Measurements from ENCODE around the gene ADGRV1. TPM values are rescaled to one million over a fixed set of nuclear protein-coding genes. Genes with fewer than 3 reads are reported as not detected.

Gene ADGRV1
- total RNA-seq, 1 donor from 2014 or later, result 10.0 TPM

DNA sequence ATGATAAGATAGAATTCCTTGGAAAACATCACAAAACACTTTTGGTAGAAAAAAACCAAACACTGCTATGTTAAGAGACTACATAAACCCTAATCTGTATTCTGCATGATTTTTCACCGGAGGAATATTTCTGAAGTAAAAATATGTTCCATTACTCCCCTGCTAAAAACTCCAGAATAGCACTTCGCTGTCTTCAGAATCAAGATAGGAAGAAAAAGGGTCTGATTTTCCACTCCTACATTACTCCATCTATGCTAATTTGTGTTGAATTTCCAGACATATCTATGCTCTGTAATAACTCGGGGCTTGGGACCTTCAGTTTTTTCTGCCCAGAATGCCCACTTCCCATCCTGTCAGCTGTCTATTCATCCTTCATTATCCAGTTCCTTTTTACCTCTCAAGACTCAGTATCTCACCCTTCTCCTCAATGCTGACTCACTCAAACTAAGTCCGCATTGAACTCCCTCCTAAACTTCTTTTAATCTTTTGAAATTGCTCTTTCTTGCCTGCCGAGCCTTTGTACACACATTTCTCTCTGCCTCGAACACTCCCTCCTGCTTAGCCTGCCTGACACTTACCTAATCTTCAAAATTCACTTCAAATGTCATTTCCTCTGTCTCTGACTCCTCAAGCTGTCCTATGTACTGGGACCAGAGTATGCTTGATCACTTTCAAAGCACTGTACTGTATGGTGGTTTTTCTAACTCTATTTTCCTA is 653.6 kb downstream of the ADGRV1 start:
- Histone ChIP-seq H2AFZ (ENCODE audit: low read depth, low read length) (peak overlapping the region; percentile 49), H3K9ac (ENCODE audit: low read length) (peak overlapping the region; percentile 56), H3K4me2 (ENCODE audit: low read length) (peak overlapping the region; percentile 78), H3K4me3 (ENCODE audit: insufficient read depth, low read depth, low read length) (peak overlapping the region; percentile 15), H4K20me1 (ENCODE audit: insufficient read depth, low read length) (no peaks in the 10 kb centered on the region), H3K27ac (ENCODE audit: low read depth, low read length) (peak overlapping the region; percentile 79), H3K9me3 (ENCODE audit: insufficient read depth, low read depth, low read length) (no peaks in the 10 kb centered on the region), H3K4me1 (ENCODE audit: insufficient read depth, low read length) (peaks cover 13% of the 10 kb centered on the region), H3K36me3 (ENCODE audit: insufficient read depth, low read length) (no peaks in the 10 kb centered on the region), H3K79me2 (ENCODE audit: insufficient read depth, low read length) (no peaks in the 10 kb centered on the region), H3K27me3 (ENCODE audit: insufficient read depth, low read length) (no peaks in the 10 kb centered on the region)
- no peak overlapping the region for H3K27ac Mint-ChIP-seq (ENCODE audit: unreplicated experiment)
- no peak overlapping the region for H3K4me3 Mint-ChIP-seq (ENCODE audit: unreplicated experiment)
- TF ChIP-seq EZH2 (IDR thresholded peaks at IDR 0.05; ENCODE audit: insufficient read depth, low read length), result no peak
- no peak for TF ChIP-seq CTCF (IDR thresholded peaks at IDR 0.05; ENCODE audit: insufficient read depth, low read depth, low read length)
- H3K27me3 Mint-ChIP-seq (ENCODE audit: low read depth, unreplicated experiment), result no peaks in the 10 kb centered on the region
- FAIRE-seq (no peak), DNase-seq (ENCODE audit: low read depth) (peak; percentile 25)
- no peaks in the 10 kb centered on the region for H3K36me3 Mint-ChIP-seq (ENCODE audit: low read depth, unreplicated experiment)
- H3K4me1 Mint-ChIP-seq (ENCODE audit: low read depth, unreplicated experiment), result peaks cover 2% of the 10 kb centered on the region
- H3K9me3 Mint-ChIP-seq (ENCODE audit: unreplicated experiment), result no peaks in the 10 kb centered on the region

DNA sequence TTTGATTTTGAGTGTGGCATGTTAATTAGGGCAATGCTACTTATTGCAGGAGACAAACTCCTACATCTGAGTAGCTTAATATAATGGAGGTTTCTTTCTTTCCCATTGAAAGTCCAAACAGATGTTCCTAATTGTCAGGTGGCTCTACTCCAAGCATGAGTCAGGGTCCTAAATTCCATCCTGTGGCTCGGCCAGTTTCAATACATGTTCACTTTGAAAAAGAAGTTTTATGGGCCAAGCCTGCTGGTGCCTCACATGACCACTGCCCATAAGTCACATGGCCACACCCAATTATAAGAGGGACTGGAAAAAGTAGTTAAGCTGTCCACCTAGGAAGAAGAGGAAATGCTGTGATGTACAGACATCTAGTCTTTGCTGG is 654.1 kb downstream of the ADGRV1 start:
- no peaks in the 10 kb centered on the region for H3K27me3 ChIP-seq (ENCODE audit: insufficient read depth, low read length)
- no peaks in the 10 kb centered on the region for H4K20me1 ChIP-seq (ENCODE audit: insufficient read depth, low read length)
- no peaks in the 10 kb centered on the region for H3K9me3 ChIP-seq (ENCODE audit: insufficient read depth, low read depth, low read length)
- Mint-ChIP-seq H3K36me3 (ENCODE audit: low read depth, unreplicated experiment) (no peaks in the 10 kb centered on the region), H3K27ac (ENCODE audit: unreplicated experiment) (no peak overlapping the region), H3K9me3 (ENCODE audit: unreplicated experiment) (no peaks in the 10 kb centered on the region), H3K27me3 (ENCODE audit: low read depth, unreplicated experiment) (no peaks in the 10 kb centered on the region), H3K4me3 (ENCODE audit: unreplicated experiment) (no peak overlapping the region), H3K4me1 (ENCODE audit: low read depth, unreplicated experiment) (no peaks in the 10 kb centered on the region)
- DNase-seq (ENCODE audit: low read depth) (peak; percentile 91), FAIRE-seq (peak; percentile 99)
- H2AFZ ChIP-seq (ENCODE audit: low read depth, low read length), result peak overlapping the region; percentile 49
- peak overlapping the region; percentile 79 for H3K27ac ChIP-seq (ENCODE audit: low read depth, low read length)
- H3K79me2 ChIP-seq (ENCODE audit: insufficient read depth, low read length), result no peaks in the 10 kb centered on the region
- peaks cover 11% of the 10 kb centered on the region for H3K4me1 ChIP-seq (ENCODE audit: insufficient read depth, low read length)
- H3K9ac ChIP-seq (ENCODE audit: low read length), result peak overlapping the region; percentile 56
- no peaks in the 10 kb centered on the region for H3K36me3 ChIP-seq (ENCODE audit: insufficient read depth, low read length)
- H3K4me2 ChIP-seq (ENCODE audit: low read length), result peak overlapping the region; percentile 78
- TF ChIP-seq EZH2 (IDR thresholded peaks at IDR 0.05; ENCODE audit: insufficient read depth, low read length) (no peak), CTCF (IDR thresholded peaks at IDR 0.05; ENCODE audit: insufficient read depth, low read depth, low read length) (no peak)
- H3K4me3 ChIP-seq (ENCODE audit: insufficient read depth, low read depth, low read length), result peak overlapping the region; percentile 15

Other genes starting within 250 kb of the ADGRV1 start
- 18.2 and 20.5 TPM in 2 replicates for gene CETN3, start 149.0 kb upstream of the ADGRV1 start, total RNA-seq
- gene MBLAC2, start 84.0 kb upstream of the ADGRV1 start, total RNA-seq, result 4.3 and 5.1 TPM in 2 replicates
- 6.3 and 7.8 TPM in 2 replicates for gene POLR3G, start 83.9 kb upstream of the ADGRV1 start, total RNA-seq
- gene LYSMD3, start 29.2 kb upstream of the ADGRV1 start, total RNA-seq, result 25.4 and 26.9 TPM in 2 replicates